IPS-NIHi7 (cell line): ENCODE measurements around the gene IGSF9.

Source experiments
- DNase-seq: peaks from one replicate; pipeline ENCODE4 v3.0.0; 2012; ENCODE audit warnings: mixed read lengths; ENCODE audit errors: extremely low spot score

The IGSF9 gene

GRCh38 chr1:159974350-159974965 is 29.0 kb upstream of the IGSF9 start:
- no peak for DNase-seq

DNA sequence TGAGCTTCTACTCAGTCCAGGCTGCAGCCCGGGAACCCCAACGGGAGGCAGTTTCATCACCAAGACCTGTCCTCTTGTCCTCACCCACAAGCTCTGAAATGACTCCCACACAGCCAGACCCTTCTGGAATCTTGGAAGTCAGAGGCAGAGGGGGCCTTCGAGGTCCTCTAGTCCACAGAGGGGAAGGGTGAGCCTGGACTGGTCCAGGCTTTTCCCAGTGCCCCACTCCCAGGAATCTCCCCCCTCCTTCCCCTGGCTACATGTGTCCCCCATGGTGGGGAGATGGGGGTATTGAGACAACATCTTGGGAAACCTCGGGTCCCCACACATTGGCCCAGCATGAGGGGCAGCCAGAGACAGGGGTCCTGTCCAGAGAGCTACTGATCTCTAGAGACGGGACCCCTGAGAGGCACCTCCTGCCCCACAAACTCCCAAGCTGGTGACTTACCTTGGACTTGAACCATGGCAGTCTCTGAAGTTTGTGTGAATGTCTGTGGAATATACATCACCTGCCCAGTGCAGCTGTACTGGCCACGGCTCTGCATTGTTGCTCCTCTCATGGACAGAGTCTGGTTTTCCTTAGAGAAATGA is 28.0 kb upstream of the IGSF9 start:
- no peak for DNase-seq

- DNase-seq, result no peak
These were observed 27.2 kb upstream of the IGSF9 start for GRCh38 chr1:159972443-159973205.

- no peak for DNase-seq
These were observed 25.5 kb upstream of the IGSF9 start for GRCh38 chr1:159970932-159971342.

GRCh38 chr1:159968901-159969300 is 23.5 kb upstream of the IGSF9 start:
- DNase-seq, result no peak

DNA sequence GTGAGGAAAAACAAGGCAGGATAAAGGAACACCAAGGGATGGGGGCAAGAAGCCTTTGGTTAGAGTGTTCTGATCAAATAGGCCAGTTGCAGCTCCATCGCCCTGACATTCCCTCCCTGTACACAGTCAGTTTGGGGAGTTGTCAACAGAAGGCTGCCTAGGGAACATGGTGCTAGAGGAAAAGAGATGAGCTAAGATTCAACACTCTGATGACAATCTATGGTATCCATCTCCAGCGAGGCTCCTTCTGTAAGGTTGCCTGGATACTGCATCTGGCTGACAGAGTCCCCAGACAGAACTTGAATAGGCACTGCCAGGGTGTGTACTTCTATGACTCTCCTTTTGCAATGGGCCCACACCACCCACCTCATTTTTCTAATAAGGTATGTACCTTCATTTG is 19.9 kb upstream of the IGSF9 start:
- no peak for DNase-seq

DNA sequence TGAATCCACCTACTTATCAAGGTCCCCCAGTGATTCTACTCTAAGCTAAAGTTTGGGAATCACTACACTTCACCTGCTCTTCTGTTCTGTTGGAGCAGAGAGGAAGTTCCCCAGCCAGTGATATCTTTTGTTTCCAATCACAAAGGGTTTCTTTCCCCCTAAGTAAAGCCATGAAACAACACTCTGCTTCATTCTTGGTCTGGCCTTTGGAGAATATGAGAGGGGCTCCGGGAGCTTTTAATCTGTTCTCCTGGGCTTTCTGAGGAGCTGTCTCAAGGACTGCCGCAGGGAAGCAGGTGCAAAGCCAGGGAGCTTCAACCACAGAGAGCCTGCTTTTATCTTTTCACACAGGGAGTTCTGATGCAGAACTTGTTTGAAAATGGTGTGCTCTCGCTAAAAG is 18.7 kb upstream of the IGSF9 start:
- no peak for DNase-seq

GRCh38 chr1:159962176-159962575 is 16.8 kb upstream of the IGSF9 start:
- DNase-seq, result no peak

- DNase-seq, result no peak
These were observed 16.2 kb upstream of the IGSF9 start for GRCh38 chr1:159961636-159962035.

- DNase-seq, result no peak
These were observed 15.4 kb upstream of the IGSF9 start for GRCh38 chr1:159960721-159961381.

DNA sequence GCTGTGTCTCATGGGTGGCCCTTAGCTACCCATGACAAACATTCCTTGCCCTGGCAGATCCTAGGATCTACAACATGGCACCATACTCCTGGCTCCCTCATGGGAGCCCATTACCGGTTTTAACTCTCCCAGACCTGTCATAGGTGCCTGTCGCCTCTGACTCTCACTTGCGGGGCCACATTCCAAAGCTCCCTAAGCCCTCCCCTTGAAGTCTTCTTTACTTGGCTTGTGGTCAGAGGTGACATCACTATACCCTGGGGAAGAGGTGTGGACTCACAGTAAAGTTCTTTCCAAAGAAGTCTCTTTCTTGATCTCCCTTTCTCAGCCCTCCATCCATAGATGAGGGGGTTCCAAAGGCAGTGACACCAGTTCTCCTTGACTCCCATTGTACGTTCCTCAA is 14.0 kb upstream of the IGSF9 start:
- no peak for DNase-seq

DNA sequence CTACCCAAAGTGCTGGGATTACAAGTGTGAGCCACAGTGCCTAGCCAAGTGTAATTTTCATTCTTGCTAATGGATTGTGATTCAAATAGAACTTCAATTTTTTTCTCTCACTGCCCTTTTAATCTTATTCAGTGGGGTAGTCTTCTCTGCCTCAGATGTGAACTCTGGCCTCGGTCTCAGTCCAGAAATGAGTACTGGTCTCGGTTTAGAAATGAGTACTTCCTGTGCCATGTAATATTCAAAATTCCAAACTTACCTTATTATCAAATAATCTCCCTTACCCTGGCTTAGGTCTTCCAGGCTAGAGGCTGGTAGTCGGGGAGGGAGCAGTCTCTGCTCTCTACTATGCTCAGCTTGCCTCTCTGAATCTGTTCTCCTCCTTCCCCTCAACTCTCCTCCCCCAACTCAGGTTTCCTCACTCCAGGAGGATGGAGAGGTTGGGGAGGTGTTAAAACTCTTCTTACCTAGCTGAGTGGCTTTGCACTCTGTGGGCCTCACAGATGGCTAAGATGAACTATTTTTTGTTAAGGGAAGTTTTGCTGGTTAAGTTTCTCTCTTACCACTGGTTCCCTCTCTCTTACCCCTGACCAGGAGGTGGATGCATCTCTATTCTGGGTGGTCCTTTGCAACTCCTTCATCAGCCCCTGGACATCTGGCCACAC is 13.4 kb upstream of the IGSF9 start:
- DNase-seq, result no peak

GRCh38 chr1:159957824-159958268 is 12.4 kb upstream of the IGSF9 start:
- DNase-seq, result no peak

DNA sequence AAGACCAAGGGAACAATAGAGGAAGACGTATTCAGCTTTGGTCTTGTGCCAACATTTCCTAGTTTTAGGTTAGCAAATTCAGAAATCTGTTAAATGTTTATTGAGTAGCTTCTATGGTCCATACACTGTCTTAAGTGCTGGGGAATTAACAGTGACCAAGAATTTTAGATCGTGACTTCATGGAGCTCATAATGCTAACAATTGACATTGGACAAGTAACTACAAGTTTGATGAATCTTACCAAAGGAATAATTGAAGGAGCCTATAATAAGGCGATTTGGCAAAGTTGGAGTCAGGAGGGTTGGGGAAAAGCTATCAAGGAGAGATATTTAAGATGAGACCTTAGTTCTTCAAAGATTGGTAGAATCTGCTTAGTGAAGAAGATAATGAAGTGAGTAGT is 10.0 kb upstream of the IGSF9 start:
- DNase-seq, result no peak

- DNase-seq, result no peak
These were observed 8.4 kb upstream of the IGSF9 start, which contains the start of gene SLAMF9 for GRCh38 chr1:159953536-159954515. SLAMF9 (minus strand) TSS chr1:159954237; CDS start chr1:159954137, 100 bp downstream.

- DNase-seq, result no peak
These were observed 7.5 kb upstream of the IGSF9 start for GRCh38 chr1:159952932-159953331.

GRCh38 chr1:159951551-159951950 is 6.1 kb upstream of the IGSF9 start:
- no peak for DNase-seq

GRCh38 chr1:159951016-159951415 is 5.6 kb upstream of the IGSF9 start:
- DNase-seq, result no peak

DNA sequence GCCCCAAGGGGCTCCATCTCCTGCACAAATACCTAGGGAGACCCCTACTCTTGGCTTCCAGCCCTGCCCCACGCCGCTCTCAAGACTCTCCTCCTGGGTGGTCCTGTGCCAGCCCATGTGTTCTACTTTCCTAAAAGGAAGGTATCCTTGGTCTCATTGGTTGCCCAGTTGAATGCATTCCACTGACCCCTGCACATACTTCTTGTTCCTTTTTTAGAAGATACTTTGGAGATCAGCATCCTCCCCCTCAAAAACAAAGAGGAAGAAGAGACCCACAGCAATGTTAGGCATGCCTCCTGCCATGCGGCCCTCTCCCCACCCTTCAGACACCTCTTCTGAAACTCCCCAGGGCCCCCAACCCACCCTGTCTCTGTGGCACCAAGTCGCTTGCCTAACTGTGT is 4.6 kb upstream of the IGSF9 start:
- no peak for DNase-seq

- no peak for DNase-seq
These were observed 3.7 kb upstream of the IGSF9 start for GRCh38 chr1:159949123-159949522.

- DNase-seq, result no peak
These were observed 2.5 kb upstream of the IGSF9 start for GRCh38 chr1:159947942-159948341.
